Liver (tissue), 9 donors: ENCODE measurements around the gene RNF8. TPM values are rescaled to one million over a fixed set of nuclear protein-coding genes. Genes with fewer than 3 reads are reported as not detected.

ENCODE experiments used
- DNase-seq: peaks from one replicate; pipeline ENCODE4 v3.0.0-alpha.2; 2017; ENCODE audit warnings: low spot score
- H3K27ac ChIP-seq, 2 donors: one replicate each; pipeline ENCODE4 v1.7.0; 2013; ENCODE audit warnings: inconsistent platforms in 2 of 2, low read length in 2 of 2, control low read depth in 1 of 2, low read depth in 1 of 2, mild to moderate bottlenecking in 1 of 2
- H3K27me3 ChIP-seq, 4 donors: one replicate each; pipeline versions ENCODE4 v1.6.1 to v1.7.0; 2013; ENCODE audit warnings: low read length in 3 of 4, inconsistent platforms in 1 of 4, mild to moderate bottlenecking in 1 of 4, moderate library complexity in 1 of 4; ENCODE audit not compliant: control insufficient read depth in 4 of 4, insufficient read depth in 4 of 4
- H3K36me3 ChIP-seq, 4 donors: one replicate each; pipeline versions ENCODE4 v1.6.1 to v1.7.0; 2013; ENCODE audit warnings: low read length in 3 of 4, mild to moderate bottlenecking in 3 of 4, low read depth in 1 of 4, moderate library complexity in 1 of 4; ENCODE audit not compliant: control insufficient read depth in 4 of 4, insufficient read depth in 3 of 4
- H3K4me1 ChIP-seq, 4 donors: one replicate each; pipeline versions ENCODE4 v1.6.1 to v1.7.0; 2013; ENCODE audit warnings: low read length in 3 of 4, mild to moderate bottlenecking in 3 of 4, moderate library complexity in 1 of 4; ENCODE audit not compliant: control insufficient read depth in 4 of 4, insufficient read depth in 4 of 4
- H3K4me3 ChIP-seq, 3 donors: one replicate each; pipeline versions ENCODE4 v1.6.1 to v1.7.0; 2013; ENCODE audit warnings: low read length in 3 of 3, control low read depth in 1 of 3, low read depth in 1 of 3, mild to moderate bottlenecking in 1 of 3
- H3K9ac ChIP-seq, 2 donors: one replicate each; pipeline ENCODE4 v1.7.0; 2013; ENCODE audit warnings: low read length in 2 of 2, mild to moderate bottlenecking in 2 of 2, moderate library complexity in 2 of 2, control low read depth in 1 of 2, low read depth in 1 of 2
- H3K9me3 ChIP-seq, 4 donors: one replicate each; pipeline versions ENCODE4 v1.6.1 to v1.7.0; 2013; ENCODE audit warnings: low read length in 3 of 4; ENCODE audit not compliant: control insufficient read depth in 4 of 4
- EGR1 ChIP-seq, 2 donors: IDR thresholded peaks; 2 replicates each; pipeline ENCODE4 v1.6.1; 2016 to 2018; ENCODE audit warnings: antibody characterized with exemption in 2 of 2, low read depth in 2 of 2
- FOXA1 ChIP-seq: IDR thresholded peaks from 2 replicates; pipeline ENCODE4 v1.6.1; 2016; ENCODE audit warnings: antibody characterized with exemption
- FOXA2 ChIP-seq: IDR thresholded peaks from 2 replicates; pipeline ENCODE4 v1.6.1; 2016; ENCODE audit warnings: antibody characterized with exemption
- GABPA ChIP-seq, 2 donors: IDR thresholded peaks in 1 of 2; conservative IDR thresholded peaks in 1 of 2; 2 replicates each; pipeline ENCODE4 v1.6.1; 2016; ENCODE audit warnings: antibody characterized with exemption in 2 of 2, mild to moderate bottlenecking in 1 of 2, moderate library complexity in 1 of 2
- HNF4A ChIP-seq, 2 donors: conservative IDR thresholded peaks; 2 replicates each; pipeline ENCODE4 v1.6.1; 2016; ENCODE audit warnings: antibody characterized with exemption in 2 of 2, mild to moderate bottlenecking in 2 of 2
- HNF4G ChIP-seq: IDR thresholded peaks from 2 replicates; pipeline ENCODE4 v1.6.1; 2016; ENCODE audit warnings: antibody characterized with exemption
- JUND ChIP-seq, 2 donors: IDR thresholded peaks; 2 replicates each; pipeline ENCODE4 v1.6.1; 2016; ENCODE audit warnings: antibody characterized with exemption in 2 of 2
- NR2F2 ChIP-seq: IDR thresholded peaks from 2 replicates; pipeline ENCODE4 v1.6.1; 2016; ENCODE audit warnings: antibody characterized with exemption
- RAD21 ChIP-seq, 2 donors: IDR thresholded peaks; 2 replicates each; pipeline ENCODE4 v1.6.1; 2016; ENCODE audit warnings: antibody characterized with exemption in 2 of 2, mild to moderate bottlenecking in 2 of 2
- RXRA ChIP-seq, 2 donors: IDR thresholded peaks; 2 replicates each; pipeline ENCODE4 v1.6.1; 2017 to 2018; ENCODE audit warnings: antibody characterized with exemption in 2 of 2, mild to moderate bottlenecking in 1 of 2
- SP1 ChIP-seq: IDR thresholded peaks from 2 replicates; pipeline ENCODE4 v1.6.1; 2018; ENCODE audit warnings: antibody characterized with exemption, mild to moderate bottlenecking
- TAF1 ChIP-seq: conservative IDR thresholded peaks from 2 replicates; pipeline ENCODE4 v1.6.1; 2016; ENCODE audit warnings: antibody characterized with exemption, mild to moderate bottlenecking
- YY1 ChIP-seq: IDR thresholded peaks from 2 replicates; pipeline ENCODE4 v1.6.1; 2016; ENCODE audit warnings: antibody characterized with exemption, mild to moderate bottlenecking
- WGBS: extraction: QIAGEN DNeasy Blood & Tissue Kit; methylation state at CpG from one replicate; pipeline ENCODE4 v1.1.7; 2013; 5-methylcytosine and 5-hydroxymethylcytosine counted together
- polyA plus RNA-seq, 2 donors: library from polyadenylated mRNA; stranded (reverse) in 1 of 2; unstranded in 1 of 2; fragments of 200-250 nt in 1 of 2; fragments of >200 nt in 1 of 2; fragmentation: Nextera tagmentation in 1 of 2; extraction: Ambion mirVana in 1 of 2; gene quantifications; one replicate each; pipeline versions ENCODE4 v1.2.1 to v1.2.3, GENCODE V29; 2013 to 2015
- total RNA-seq, 2 donors: library from RNA; depleted of rRNA; stranded (reverse); fragments of >200 nt; gene quantifications; one replicate each; pipeline ENCODE4 v1.2.3, GENCODE V29; 2014
- TF ChIP-seq, protein P1 (sequence below): IDR thresholded peaks from 2 replicates; pipeline ENCODE4 v1.6.1; 2016; ENCODE audit warnings: antibody characterized with exemption
- TF ChIP-seq, protein P2 (sequence below): IDR thresholded peaks from 2 replicates; pipeline ENCODE4 v1.6.1; 2016; ENCODE audit warnings: antibody characterized with exemption
- TF ChIP-seq, protein P3 (sequence below): IDR thresholded peaks from 2 replicates; pipeline ENCODE4 v1.6.1; 2016; ENCODE audit warnings: antibody characterized with exemption
- TF ChIP-seq, protein P4 (sequence below): IDR thresholded peaks from 2 replicates; pipeline ENCODE4 v1.6.1; 2016; ENCODE audit warnings: antibody characterized with exemption, mild to moderate bottlenecking
- TF ChIP-seq, protein P5 (sequence below): fragments of 150-350 bp; IDR thresholded peaks from 2 replicates; pipeline ENCODE4 v1.5.1; 2017; ENCODE audit warnings: improper control_type of control experiment, low read depth, low read length; ENCODE audit not compliant: missing input control
- donor health status: healthy.
- donor health status: healthy.
- donor health status: healthy.
- donor health status: healthy.
- donor health status: healthy.

Gene RNF8
- total and polyA plus RNA-seq, 4 donors: 6.1 to 9.9 (median 7.5) TPM

DNA sequence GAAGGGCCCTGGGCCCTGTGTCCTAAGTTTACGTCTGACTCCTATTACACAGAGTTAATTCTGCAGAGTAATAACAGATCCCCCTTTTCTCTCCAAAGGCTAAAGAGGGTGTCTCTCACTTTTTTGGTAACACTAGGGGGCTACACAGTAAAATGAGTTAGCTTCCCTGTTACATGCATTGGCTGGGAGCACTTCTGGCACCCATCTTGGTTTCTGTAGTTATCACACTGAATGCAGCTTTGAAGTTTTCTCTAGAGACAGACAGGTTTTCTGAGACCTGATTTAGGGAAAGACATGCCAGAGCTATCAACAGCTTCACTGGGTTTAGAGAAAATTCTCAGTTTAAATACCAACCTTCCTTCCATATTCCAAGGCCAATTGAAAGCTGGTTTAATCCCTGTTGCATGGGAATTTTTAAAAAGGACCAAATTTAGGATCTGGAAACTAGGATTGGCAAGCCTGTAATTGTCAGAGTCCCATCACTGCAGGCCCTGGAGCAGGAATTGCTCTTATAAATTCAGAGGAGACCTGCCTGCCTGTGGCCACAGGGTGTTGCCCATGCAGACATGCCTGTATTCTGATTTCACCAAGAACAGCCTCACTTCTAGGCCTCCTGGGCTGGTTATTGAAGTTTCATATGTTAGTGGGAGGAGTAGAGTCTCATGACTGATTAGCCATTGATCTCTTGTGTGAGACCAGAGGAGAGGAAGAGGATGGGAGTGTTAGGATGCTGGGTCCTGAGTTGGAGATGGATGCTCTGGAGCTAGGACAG lies 29.4 kb downstream of the RNF8 start:
- Histone ChIP-seq H3K27me3 (no peaks in the 10 kb centered on the region), H3K9ac (no peak overlapping the region), H3K9me3 (no peaks in the 10 kb centered on the region), H3K4me1 (no peaks in the 10 kb centered on the region), H3K27ac (no peak overlapping the region), H3K4me3 (no peak overlapping the region), H3K36me3 (peaks cover 1 to 21% (median 10%) of the 10 kb centered on the region in 4 donors)
- WGBS: 96% methylated on average over 1 of the region's 1 CpG
- no peak for DNase-seq
- no peak for TF ChIP-seq FOXA2
- no peak for TF ChIP-seq NR2F2
- TF ChIP-seq, protein P1, sequence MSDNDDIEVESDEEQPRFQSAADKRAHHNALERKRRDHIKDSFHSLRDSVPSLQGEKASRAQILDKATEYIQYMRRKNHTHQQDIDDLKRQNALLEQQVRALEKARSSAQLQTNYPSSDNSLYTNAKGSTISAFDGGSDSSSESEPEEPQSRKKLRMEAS: no peak
- TF ChIP-seq, protein P2, sequence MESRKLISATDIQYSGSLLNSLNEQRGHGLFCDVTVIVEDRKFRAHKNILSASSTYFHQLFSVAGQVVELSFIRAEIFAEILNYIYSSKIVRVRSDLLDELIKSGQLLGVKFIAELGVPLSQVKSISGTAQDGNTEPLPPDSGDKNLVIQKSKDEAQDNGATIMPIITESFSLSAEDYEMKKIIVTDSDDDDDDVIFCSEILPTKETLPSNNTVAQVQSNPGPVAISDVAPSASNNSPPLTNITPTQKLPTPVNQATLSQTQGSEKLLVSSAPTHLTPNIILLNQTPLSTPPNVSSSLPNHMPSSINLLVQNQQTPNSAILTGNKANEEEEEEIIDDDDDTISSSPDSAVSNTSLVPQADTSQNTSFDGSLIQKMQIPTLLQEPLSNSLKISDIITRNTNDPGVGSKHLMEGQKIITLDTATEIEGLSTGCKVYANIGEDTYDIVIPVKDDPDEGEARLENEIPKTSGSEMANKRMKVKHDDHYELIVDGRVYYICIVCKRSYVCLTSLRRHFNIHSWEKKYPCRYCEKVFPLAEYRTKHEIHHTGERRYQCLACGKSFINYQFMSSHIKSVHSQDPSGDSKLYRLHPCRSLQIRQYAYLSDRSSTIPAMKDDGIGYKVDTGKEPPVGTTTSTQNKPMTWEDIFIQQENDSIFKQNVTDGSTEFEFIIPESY: no peak
- TF ChIP-seq, protein P3, sequence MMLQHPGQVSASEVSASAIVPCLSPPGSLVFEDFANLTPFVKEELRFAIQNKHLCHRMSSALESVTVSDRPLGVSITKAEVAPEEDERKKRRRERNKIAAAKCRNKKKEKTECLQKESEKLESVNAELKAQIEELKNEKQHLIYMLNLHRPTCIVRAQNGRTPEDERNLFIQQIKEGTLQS: no peak
- TF ChIP-seq RAD21 (IDR thresholded peaks at IDR 0.05): no peak
- no peak for TF ChIP-seq HNF4G
- TF ChIP-seq JUND (IDR thresholded peaks at IDR 0.05): no peak
- TF ChIP-seq HNF4A (conservative IDR thresholded peaks at IDR 0.05): no peak

DNA sequence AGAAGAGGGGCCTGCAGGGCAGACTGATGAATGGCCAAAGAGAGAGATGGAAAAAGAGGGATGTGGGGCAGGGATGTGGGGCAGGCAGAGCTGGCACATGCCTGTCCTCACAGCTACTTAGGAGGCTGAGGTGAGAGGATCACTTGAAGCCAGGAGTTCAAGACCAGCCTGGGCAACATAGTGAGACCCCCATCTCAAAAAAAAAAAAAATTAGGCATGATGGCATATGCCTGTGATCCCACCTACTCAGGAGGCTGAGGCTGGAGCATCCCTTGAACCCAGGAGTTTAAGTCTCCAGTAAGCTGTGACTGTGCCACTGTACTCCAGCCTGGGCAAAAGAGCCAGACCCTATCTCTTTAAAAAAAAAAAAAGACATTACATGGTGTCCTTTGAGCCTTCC lies 34.8 kb downstream of the RNF8 start:
- no peak overlapping the region for H3K27ac ChIP-seq
- peaks cover 0 to 27% (median 14%) of the 10 kb centered on the region in 4 donors for H3K36me3 ChIP-seq
- TF ChIP-seq RXRA (IDR thresholded peaks at IDR 0.05) (no peak), TAF1 (no peak), SP1 (no peak), EGR1 (IDR thresholded peaks at IDR 0.05; ENCODE audit: low read depth in 2 of 2) (no peak), FOXA1 (no peak), RAD21 (IDR thresholded peaks at IDR 0.05) (no peak), NR2F2 (no peak), HNF4A (conservative IDR thresholded peaks at IDR 0.05) (no peak), HNF4G (no peak), GABPA (IDR thresholded peaks at IDR 0.05 in 1 of 2, conservative IDR thresholded peaks at IDR 0.05 in 1 of 2) (no peak), FOXA2 (no peak), JUND (IDR thresholded peaks at IDR 0.05) (no peak), YY1 (no peak)
- TF ChIP-seq, protein P2: no peak
- TF ChIP-seq, protein P4, sequence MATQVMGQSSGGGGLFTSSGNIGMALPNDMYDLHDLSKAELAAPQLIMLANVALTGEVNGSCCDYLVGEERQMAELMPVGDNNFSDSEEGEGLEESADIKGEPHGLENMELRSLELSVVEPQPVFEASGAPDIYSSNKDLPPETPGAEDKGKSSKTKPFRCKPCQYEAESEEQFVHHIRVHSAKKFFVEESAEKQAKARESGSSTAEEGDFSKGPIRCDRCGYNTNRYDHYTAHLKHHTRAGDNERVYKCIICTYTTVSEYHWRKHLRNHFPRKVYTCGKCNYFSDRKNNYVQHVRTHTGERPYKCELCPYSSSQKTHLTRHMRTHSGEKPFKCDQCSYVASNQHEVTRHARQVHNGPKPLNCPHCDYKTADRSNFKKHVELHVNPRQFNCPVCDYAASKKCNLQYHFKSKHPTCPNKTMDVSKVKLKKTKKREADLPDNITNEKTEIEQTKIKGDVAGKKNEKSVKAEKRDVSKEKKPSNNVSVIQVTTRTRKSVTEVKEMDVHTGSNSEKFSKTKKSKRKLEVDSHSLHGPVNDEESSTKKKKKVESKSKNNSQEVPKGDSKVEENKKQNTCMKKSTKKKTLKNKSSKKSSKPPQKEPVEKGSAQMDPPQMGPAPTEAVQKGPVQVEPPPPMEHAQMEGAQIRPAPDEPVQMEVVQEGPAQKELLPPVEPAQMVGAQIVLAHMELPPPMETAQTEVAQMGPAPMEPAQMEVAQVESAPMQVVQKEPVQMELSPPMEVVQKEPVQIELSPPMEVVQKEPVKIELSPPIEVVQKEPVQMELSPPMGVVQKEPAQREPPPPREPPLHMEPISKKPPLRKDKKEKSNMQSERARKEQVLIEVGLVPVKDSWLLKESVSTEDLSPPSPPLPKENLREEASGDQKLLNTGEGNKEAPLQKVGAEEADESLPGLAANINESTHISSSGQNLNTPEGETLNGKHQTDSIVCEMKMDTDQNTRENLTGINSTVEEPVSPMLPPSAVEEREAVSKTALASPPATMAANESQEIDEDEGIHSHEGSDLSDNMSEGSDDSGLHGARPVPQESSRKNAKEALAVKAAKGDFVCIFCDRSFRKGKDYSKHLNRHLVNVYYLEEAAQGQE: no peak
- TF ChIP-seq, protein P5, sequence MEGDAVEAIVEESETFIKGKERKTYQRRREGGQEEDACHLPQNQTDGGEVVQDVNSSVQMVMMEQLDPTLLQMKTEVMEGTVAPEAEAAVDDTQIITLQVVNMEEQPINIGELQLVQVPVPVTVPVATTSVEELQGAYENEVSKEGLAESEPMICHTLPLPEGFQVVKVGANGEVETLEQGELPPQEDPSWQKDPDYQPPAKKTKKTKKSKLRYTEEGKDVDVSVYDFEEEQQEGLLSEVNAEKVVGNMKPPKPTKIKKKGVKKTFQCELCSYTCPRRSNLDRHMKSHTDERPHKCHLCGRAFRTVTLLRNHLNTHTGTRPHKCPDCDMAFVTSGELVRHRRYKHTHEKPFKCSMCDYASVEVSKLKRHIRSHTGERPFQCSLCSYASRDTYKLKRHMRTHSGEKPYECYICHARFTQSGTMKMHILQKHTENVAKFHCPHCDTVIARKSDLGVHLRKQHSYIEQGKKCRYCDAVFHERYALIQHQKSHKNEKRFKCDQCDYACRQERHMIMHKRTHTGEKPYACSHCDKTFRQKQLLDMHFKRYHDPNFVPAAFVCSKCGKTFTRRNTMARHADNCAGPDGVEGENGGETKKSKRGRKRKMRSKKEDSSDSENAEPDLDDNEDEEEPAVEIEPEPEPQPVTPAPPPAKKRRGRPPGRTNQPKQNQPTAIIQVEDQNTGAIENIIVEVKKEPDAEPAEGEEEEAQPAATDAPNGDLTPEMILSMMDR: no peak
- TF ChIP-seq, protein P1: no peak
- TF ChIP-seq, protein P3: no peak
- H3K27me3 ChIP-seq: no peaks in the 10 kb centered on the region
- H3K9me3 ChIP-seq: no peaks in the 10 kb centered on the region
- H3K4me1 ChIP-seq: peaks cover 0 to 8% (median 2%) of the 10 kb centered on the region in 4 donors
- no peak overlapping the region for H3K9ac ChIP-seq
- H3K4me3 ChIP-seq: no peak overlapping the region
- DNase-seq: no peak
